ENCODE results near the gene HIVEP3.
A peak's percentile ranks its signal among the peaks of the same experiment; 100 is the strongest.

The HIVEP3 gene

DNA sequence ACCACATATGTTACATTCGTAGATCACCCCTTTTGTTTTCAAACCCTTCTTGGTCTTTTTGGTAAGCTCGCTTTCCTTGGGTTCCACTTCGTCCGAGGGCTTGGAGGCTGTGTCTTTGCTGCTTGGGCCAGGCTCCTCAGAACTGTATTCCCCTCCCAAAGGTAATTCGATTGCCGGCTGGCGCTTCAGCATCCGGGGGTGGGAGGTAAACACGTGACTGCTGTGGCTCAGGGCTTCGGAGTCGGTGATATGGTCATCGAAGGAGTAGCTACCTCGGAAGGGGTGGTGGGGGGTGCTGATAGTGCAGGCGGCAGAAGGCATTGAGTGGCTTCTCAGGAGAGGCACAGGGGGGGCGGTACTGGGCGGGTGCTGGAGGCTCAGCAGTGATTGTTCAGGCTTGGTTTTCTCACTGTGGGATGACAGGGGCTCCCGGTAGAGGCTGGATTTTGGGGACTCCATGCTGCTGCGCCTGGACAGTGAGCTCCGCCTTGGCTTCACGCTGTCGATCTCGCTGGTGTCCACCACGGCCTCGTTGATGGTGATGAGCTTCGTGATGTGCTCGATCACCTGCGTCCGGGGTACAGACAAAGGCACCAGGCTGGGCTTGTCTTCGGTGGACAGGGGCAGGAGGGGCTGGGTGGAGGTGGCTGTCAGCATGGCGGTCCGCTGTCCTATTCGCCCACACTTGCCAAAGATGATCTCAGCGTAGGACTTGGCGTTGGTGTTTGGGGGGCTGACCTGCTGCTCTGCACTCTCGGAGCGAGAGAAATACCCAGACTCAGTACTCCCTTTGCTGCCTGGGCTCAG lies 335.7 kb downstream of the HIVEP3 start:
- no peak for DNase-seq (ENCODE audit: low read depth, low spot score)
- H3K27ac ChIP-seq: no peak overlapping the region

DNA sequence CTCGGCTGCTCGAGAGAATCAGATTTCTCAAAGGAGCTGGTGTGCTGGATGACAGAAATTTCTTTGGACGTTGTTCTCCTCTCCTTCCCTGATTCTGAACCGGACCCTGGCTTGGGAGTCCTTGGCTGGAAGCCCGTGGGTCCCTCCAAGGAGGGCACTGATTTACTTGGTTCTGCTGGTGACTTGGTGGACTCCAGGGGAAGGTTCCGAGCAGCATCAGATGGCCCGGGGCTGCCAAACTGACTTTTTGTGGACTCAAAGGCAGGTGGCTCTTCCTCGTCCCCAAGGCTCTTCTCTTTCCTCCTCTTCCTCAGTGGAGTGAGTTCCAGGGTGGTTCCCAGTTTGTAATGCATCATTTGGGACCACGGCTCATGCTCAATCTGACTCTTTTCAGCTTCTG lies 336.4 kb downstream of the HIVEP3 start:
- no peak overlapping the region for H3K27ac ChIP-seq

DNA sequence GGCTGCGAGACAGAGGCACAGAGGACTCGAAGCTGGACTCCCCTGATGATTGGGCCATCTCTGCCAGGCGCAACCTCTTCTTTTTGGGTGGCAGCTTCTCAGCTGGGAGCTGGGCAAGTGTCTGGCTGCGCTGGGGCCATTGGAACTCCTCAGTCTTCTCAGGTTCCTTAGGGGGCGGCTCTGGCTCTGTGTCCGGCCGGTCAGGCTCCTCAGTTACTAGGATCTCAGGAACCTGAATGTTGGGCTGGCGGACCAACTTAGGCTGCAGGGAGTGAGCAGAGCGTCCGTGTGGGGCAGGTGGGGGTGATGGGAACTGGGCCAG lies 336.8 kb downstream of the HIVEP3 start:
- H3K27ac ChIP-seq: no peak overlapping the region
- no peak for DNase-seq (ENCODE audit: low read depth, low spot score)

More for the DNA sequence above, 336.4 kb downstream of the HIVEP3 start:
- DNase-seq (ENCODE audit: low read depth, low spot score): no peak

DNA sequence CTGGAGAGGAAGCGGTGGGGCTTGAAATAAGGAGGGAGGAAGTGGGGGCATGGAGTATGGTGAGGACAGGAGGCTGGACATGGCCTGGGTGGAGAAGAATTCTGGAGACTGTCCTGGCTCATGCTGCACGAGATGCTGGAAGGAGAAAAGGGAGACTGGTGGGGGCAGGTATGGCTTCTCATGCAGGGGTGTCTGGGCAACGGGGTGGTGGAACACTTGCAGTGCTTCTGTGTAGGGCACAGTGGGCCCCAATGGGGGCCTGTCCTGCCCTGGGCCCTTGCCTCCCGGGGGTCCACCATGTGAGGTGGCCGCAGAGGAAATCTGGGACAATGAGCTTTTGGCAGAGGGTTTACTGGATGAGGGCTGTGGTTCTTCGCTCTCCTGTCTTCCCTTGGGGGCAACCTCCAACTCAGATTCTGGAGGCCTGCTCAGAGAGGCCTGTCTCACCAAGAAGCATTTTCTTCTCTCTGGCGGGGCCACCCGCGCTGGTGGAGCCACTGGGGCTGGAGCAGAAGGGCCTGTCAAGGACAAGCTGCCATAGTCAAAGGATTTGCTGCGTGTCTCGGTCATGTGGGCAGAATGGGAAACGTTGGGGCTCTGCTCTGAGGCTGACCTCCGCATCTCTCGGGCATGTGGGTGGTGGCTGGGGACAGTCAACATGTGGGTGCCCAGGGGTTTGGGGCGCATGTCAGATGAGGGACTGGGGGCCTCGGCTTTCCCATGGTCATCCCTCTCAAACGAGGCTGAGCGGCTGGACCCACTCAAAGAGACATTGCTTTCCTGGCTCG lies 337.3 kb downstream of the HIVEP3 start:
- H3K27ac ChIP-seq: no peak overlapping the region
- DNase-seq (ENCODE audit: low read depth, low spot score): no peak

DNA sequence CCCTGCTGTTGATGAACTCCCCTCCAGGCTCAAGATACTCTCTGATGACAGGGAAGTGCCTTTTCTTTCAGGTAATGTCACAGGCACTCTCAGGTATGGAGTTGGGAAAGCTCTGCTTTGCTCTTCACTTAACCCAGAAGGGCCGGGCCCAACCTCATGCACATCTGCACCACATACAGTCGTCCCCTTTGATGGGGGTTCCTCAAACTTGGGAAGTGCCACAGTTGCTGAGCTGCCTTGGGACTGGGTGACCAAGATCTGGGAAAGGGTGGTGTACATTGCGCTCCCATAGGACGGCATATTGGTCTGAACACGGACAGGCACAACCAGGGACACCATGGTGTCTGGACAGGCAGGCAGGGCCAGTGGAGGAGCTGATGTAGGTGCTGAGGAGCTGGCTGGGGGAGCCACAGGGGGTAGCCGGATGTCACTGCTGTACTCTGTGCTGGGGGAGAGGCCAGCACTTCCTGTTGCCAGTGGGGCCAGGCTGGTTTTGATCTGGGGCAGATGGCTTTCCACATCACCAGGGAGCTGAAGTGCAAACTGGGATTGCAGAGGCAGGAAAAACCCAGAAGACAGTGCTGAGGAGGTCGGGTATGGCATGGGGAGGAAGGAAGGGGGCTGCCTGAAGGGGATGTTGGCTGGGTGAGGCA lies 338.1 kb downstream of the HIVEP3 start:
- no peak overlapping the region for H3K27ac ChIP-seq
- no peak for DNase-seq (ENCODE audit: low read depth, low spot score)

DNA sequence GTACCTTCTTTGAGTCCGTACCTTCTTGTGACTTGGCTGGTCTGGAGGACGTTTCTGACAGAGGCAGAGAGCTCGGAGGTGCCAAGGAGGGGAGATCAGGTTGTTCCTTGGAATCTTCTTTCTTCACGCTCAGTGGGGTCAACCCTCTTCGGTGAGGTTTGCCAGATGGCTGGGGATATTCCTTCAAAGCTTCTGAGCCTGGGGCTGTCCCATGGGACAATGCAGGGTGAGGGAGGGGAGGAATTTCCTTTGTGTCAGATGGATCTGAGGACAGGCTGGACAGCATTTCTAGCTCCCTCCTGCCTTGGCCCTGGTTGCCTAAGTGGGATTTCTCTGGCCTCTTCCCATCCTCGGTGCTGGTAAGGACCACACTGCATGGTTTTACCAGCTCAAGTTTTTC lies 338.7 kb downstream of the HIVEP3 start:
- DNase-seq (ENCODE audit: low read depth, low spot score): no peak

DNA sequence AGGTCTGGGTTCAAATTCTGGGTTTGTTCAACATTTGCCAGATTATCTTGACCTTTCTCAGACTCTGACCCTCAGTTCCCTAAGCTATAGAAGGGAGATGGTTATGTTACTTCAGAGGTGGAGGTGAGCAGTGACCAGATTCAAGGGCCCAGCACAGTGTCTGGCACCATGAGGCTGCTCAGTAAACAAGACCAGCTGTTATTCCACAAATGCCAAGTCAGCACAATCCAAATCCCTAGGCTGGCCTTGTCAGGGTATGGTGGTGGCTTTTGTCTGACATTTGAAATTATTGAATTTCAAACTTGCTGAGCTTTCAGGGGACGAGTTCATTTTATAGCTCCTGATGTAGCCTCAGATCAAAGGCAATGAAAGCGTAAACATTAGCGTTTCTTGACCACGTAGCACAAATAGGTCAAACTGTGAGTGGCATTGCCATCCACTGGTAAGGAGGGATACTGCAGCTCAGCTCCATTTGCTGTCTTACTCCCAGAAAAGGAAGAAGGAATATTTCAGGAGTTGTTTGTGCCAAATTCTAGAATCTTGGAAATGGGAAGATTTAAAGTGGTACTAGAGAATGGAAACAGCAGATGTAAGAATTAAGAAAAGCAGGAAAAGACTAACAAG lies 339.9 kb downstream of the HIVEP3 start:
- no peak overlapping the region for H3K27ac ChIP-seq
- DNase-seq (ENCODE audit: low read depth, low spot score): no peak

More for the DNA sequence above, 338.7 kb downstream of the HIVEP3 start:
- no peak overlapping the region for H3K27ac ChIP-seq

DNA sequence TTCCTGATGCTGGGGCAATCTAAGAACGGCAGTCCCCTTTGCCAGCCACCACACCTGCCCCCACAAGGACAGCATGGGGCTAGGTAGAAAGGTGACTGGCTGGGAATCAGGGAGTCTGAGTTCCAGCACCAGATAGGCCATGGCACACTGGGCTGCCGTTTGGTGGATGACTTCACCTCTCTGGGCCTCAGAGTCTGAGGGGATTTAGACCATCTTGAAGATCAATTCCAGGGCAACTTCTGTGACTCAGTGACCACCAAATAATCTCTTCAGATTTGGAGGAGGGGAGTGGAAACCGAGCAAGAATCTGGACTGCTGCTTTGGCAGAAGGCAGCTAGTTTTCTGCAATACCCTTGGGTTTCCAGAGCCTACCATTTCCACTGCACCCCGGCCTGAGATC lies 342.1 kb downstream of the HIVEP3 start:
- DNase-seq (ENCODE audit: low read depth, low spot score): no peak
- no peak overlapping the region for H3K27ac ChIP-seq

DNA sequence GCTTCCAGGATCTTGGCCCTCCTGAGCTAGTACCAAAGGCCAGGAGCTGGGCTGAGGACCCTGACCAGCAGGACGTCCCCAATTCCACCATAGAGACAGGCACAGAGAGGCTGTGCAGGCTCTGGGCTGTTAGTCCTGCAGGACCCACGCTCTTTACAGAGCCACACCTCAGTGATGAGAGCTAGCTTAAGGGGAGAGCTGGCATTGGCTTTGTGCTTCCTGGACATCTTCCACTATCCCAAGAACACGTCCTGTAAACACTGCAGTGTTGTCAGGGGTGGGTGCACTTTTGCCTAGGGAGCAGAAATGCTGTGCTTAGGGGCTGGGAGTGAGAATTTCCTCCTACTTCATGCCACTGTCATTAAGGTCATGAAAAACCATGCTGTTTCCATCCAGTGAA lies 342.5 kb downstream of the HIVEP3 start:
- H3K27ac ChIP-seq: no peak overlapping the region
- no peak for DNase-seq (ENCODE audit: low read depth, low spot score)

DNA sequence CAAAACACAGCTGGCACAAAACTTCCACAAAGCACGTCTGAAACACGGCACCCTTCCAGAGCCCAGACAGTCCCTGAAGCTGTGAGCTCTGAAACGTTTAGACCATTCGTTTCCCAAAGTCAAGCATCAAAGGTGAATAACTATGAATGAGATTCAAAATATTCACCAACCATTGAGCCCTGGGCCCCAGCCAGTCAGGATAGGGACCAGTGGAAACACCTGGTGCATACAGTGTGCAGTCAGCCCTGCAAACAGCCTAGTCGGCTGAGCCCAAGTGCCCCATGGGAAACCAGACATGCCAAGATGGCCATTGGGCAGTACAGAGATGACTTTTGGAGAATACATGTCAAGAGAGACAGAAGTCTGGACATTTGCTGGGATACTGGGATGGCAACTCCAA lies 343.9 kb downstream of the HIVEP3 start:
- no peak overlapping the region for H3K27ac ChIP-seq
- no peak for DNase-seq (ENCODE audit: low read depth, low spot score)

DNA sequence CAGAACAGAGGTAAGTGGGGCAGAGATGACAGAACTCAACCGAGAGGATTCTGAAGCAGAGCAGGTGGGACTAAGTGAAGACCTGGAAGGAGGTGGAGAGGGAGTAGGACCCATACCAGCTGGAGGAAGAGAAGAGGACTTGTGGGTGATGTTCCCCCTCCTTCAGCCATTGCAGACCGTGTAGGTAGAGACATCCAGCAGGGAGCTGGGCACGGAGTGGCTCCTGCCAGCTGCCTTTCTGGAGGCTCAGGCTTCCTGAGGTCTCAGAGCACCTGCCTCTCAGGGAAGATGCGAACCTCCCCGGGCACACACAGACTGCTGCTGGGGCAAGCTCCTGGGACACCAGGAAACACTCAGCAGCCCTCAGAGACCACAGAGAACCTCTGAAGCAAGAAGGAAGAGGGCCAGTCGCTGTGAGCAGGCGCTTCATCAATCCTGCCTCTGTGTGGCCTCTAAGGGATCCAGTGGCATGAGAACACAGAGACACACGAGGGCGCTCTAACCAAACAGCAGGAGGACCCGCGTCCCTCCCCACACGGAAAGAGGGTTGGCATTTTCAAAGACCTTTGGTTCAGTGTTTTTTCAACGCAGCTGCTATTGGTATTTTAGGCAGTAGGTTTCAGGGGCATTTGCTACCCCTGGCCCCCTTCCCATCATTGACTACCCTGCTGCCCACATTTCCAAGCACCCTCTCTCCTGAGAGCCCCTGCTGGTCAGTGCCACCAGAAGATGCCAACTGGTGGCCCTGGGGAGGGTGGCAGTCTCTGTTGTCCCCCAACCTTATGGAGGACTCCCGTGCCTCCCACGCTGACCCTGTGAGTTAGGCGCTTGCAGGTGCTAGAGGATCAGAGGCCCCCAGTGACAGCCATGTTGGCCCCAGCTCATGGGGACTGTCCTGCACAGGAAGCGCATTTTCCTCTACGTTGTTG lies 344.7 kb downstream of the HIVEP3 start:
- H3K27ac ChIP-seq: no peak overlapping the region
- DNase-seq (ENCODE audit: low read depth, low spot score): peak; percentile 2

DNA sequence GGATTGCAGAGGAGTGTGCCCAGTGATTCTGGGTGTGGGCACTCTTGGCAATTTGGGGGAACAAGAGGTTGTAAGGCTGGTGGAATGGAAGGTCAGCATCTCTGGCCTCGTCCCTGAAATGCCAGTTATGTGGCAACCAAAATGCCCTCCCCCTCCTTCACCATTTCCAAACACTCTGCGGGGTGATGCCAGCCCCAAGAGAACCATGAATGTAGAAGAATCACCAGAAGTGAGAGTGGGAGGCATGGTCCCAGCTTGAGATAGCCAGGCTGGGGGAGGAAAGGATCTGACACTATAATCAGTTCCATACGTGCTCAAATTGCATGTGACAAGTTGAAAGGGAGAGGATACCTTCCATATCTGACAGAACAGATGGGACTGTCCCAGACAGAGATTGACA lies 345.5 kb downstream of the HIVEP3 start:
- H3K27ac ChIP-seq: no peak overlapping the region
- DNase-seq (ENCODE audit: low read depth, low spot score): no peak

DNA sequence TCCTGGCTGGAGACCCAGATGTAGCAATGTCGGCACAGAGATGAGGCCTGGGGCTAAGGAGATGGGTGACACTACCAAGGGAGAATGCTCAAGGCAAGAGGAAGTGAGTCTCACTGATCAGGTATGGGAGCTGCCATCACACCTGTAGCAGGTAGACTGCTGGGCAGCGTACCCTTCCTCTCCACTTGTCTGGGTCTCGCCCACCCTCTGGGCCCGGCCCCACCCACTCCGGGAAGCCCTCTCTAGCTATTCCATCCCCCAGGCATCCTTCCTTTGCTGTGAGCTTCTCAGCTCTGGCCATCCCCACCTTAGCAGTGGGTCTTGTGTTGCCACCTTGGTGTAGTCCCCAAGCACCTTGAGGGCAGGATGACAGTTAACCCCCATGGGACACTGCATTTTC lies 346.5 kb downstream of the HIVEP3 start:
- DNase-seq (ENCODE audit: low read depth, low spot score): no peak
- no peak overlapping the region for H3K27ac ChIP-seq

DNA sequence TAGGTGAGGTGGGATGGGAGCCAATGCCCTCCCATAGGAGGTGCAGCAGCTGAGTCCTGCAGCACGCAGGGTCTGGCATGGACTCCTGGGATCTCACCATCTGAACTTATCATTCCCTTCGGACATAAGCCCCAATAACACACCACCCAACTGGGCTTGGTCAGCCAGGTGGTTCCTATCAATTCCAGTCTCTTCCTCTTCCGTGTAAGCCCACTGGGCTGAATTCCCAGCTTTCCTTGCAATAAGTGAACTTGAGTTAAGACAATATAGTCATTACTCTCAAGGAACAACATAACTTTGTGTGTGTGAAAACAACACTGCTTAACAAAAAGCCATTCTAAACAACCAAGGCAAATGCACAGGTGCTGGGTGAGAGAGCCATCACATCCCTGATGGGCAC lies 347.7 kb downstream of the HIVEP3 start:
- H3K27ac ChIP-seq: no peak overlapping the region
- no peak for DNase-seq (ENCODE audit: low read depth, low spot score)

DNA sequence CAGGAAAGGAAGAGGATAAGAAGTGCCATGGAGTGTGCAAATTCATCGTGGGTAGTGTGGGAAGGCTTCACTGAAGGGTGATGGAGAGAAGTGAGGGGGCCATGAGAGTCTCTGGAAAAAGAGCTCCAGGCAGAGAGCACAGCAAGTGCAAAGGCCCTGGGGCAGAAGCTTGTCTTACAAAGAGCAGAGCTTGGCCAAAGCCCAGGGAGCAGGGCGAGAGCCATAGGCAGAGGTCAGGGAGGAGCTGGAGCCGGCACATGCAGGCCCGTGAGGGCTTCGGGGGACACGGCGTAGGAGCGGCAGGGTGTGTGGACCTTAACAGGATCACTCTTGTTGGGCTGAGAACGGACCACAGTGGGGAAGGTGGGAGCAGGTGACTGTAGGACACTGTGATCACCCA lies 350.5 kb downstream of the HIVEP3 start:
- no peak for DNase-seq (ENCODE audit: low read depth, low spot score)
- no peak overlapping the region for H3K27ac ChIP-seq

DNA sequence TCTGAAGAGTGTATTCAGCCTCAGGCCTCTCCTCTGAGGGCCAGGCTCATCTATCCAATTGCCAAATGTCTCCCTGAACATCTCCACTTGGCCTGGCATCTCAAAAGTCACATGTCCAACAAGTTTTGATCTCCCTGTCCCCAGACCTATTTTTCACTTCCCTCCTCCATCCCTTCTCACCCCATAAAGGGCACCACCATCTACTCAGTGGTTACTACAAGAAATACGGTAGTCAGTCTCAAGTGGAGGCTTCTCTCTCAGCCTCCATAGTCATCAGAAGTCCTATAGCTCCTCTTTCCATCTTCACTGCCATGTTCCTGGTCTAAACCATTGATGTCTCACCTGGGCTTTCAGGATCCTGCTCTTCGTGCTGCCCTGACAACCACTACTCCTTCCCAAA lies 351.8 kb downstream of the HIVEP3 start:
- no peak for DNase-seq (ENCODE audit: low read depth, low spot score)
- H3K27ac ChIP-seq: no peak overlapping the region

DNA sequence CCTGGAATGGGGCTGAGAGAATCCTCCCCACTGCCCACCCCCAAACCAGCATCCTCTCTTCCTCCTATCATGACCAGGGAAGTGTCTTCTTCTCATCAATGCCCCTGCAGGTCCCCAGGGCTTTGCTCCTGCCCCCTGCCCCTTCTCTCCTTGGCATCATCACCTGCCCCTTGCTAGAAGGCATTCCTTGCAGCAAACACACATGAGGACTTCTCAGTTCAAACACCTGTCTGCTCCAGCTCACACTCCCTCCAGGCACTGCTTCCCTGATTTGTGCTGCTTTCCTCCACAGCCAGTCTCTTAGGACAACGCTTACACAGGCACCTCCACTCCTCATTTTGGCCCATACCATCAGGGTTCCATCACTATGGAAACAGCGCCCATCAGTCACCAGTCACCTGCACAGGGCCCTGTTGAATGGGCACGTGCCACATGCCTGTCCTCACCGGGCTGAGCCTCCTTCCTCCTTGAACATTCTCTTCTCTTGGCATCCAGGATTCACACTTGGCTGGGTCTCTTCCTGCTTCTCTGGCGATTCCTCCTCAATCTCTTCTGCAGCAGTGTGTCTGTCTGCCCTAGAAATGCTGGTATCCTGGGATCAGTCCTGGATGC lies 352.3 kb downstream of the HIVEP3 start:
- no peak for DNase-seq (ENCODE audit: low read depth, low spot score)
- H3K27ac ChIP-seq: no peak overlapping the region

DNA sequence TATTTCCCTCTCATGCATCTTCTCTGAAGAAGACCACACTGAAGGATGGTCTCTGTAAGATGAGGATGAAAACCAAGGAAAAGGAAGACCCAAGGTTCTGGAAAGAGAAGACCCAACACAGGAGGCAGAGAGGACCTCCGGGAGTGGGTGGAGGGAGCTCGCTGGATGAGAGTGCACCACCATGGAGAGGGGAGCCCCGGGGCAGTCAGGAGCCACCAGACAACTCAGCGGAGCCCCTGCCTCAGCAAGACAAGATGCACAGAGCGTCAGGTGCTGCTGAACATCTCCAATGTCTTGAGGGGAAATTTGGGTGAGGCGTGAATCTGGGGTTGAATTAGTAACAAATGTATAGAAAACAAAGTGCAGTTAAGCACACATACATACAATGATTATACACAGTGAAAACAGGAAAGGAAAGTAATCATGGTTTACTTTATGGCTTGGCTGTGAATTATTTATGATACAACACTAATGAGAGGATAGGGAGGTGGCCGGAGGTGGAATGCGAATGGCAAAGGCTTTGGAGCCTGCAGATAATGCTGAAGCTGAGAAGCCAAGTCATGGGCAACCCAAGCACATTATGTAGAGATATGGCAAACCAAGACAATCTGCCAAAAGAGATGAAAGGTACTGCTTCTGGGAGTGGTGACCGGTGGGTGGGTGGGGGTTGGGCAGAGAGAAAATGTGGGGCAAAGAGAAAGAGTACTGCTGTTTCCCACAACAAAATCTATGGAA lies 353.8 kb downstream of the HIVEP3 start:
- no peak for DNase-seq (ENCODE audit: low read depth, low spot score)
- H3K27ac ChIP-seq: no peak overlapping the region

DNA sequence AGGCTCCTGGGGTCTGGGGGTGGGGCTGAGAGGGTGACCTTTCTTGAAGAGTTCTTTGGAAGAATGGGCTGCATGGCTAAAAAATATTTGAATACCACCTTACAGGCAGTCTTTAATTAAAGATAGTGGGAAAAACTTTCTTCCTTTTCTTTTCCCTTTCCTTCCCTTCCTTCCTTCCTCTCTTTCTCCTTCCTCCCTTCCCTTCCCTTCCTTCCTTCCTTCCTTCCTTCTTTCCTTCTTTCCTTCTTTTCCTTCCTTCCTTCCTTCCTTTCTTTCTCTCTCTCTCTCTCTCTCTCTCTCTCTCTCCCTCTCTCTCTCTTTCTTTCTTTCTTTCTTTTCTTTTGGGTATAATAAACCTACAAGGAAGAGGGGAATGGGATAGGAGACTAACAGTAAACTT lies 356.4 kb downstream of the HIVEP3 start:
- no peak overlapping the region for H3K27ac ChIP-seq
- DNase-seq (ENCODE audit: low read depth, low spot score): no peak

Measured in epithelial cell of prostate (primary cell).